A673 (cell line): ENCODE results near the gene PARD3. TPM values are rescaled to one million over a fixed set of nuclear protein-coding genes. Genes with fewer than 3 reads are reported as not detected.

Experiments
- BruUV-seq: library from RNA; stranded (reverse); fragments of 400-500 nt; replicated peaks from 2 replicates; lab custom pipeline; 2021; lab: Mats Ljungman, UMichigan
- CTCF ChIA-PET: fragments of 300-600 bp; sonication (Branson Sonifier 250); formaldehyde crosslinking; loops from one replicate; lab custom pipeline; 2022; ENCODE audit warnings: antibody characterized with exemption; lab: Charles Lee
- POLR2A ChIA-PET: fragments of 300-600 bp; sonication (Branson Sonifier 250); formaldehyde crosslinking; loops from one replicate; lab custom pipeline; 2022; ENCODE audit warnings: antibody characterized with exemption; ENCODE audit not compliant: low non-redundant PET; lab: Charles Lee
- DNase-seq: peaks from one replicate; pipeline ENCODE4 v3.0.0-alpha.2; 2015; ENCODE audit warnings: low spot score
- H3K27ac ChIP-seq: fragments of 200-600 bp; sonication (generic); 2 replicates; pipeline ENCODE4 v1.5.1; 2016; ENCODE audit warnings: mixed run types, low read depth, mild to moderate bottlenecking, mixed read lengths, antibody characterized with exemption, low read length; ENCODE audit not compliant: poor library complexity, severe bottlenecking
- H3K27me3 ChIP-seq: fragments of 200-600 bp; sonication (generic); replicated peaks from 2 replicates; pipeline ENCODE4 v1.6.1; 2017; ENCODE audit warnings: mixed run types, low read depth, mild to moderate bottlenecking, mixed read lengths, antibody characterized with exemption, low read length; ENCODE audit not compliant: insufficient read depth, poor library complexity
- H3K36me3 ChIP-seq: fragments of 200-600 bp; sonication (generic); 2 replicates; pipeline ENCODE4 v1.6.1; 2016; ENCODE audit warnings: mixed run types, mild to moderate bottlenecking, mixed read lengths, antibody characterized with exemption, low read length; ENCODE audit not compliant: insufficient read depth, poor library complexity, severe bottlenecking
- H3K4me1 ChIP-seq: fragments of 200-600 bp; sonication (generic); 2 replicates; pipeline ENCODE4 v1.6.1; 2017; ENCODE audit warnings: mixed run types, mild to moderate bottlenecking, mixed read lengths, antibody characterized with exemption, low read length; ENCODE audit not compliant: insufficient read depth, poor library complexity, severe bottlenecking
- H3K4me3 ChIP-seq: fragments of 200-600 bp; sonication (generic); 2 replicates; pipeline ENCODE4 v1.5.1; 2016; ENCODE audit warnings: low read depth, mixed run types, mild to moderate bottlenecking, mixed read lengths, low read length; ENCODE audit not compliant: poor library complexity, severe bottlenecking
- H3K9me3 ChIP-seq: fragments of 200-600 bp; sonication (generic); 2 replicates; pipeline ENCODE4 v1.6.1; 2016; ENCODE audit warnings: mixed run types, low read depth, mild to moderate bottlenecking, mixed read lengths, antibody characterized with exemption, low read length; ENCODE audit not compliant: poor library complexity, severe bottlenecking
- EZH2 ChIP-seq: fragments of 200-600 bp; sonication (generic); IDR thresholded peaks from 2 replicates; pipeline ENCODE4 v1.6.1; 2017; ENCODE audit warnings: borderline replicate concordance, low read depth, mild to moderate bottlenecking, mixed read lengths, antibody characterized with exemption, low read length; ENCODE audit not compliant: poor library complexity, severe bottlenecking
- intact Hi-C: fragments of 100-400 bp; cut with micrococcal nuclease; formaldehyde crosslinking; loops from one replicate; pipeline ENCODE4 v1.10.0; 2022; ENCODE audit not compliant: unreplicated experiment
- total RNA-seq: library from RNA; stranded (reverse); gene quantifications from 2 replicates; pipeline ENCODE4 v1.2.3, GENCODE V29; 2021
- TF ChIP-seq, protein P1 (sequence below): fragments of 300-800, 200-600 bp; sonication (generic); conservative IDR thresholded peaks from 2 replicates; pipeline ENCODE4 v1.5.1; 2017; ENCODE audit warnings: low read depth, mild to moderate bottlenecking, antibody characterized with exemption, low read length, moderate library complexity, mixed read lengths

Gene PARD3
- total RNA-seq, 1 experiment from 2014 or later = 28.0 TPM

DNA sequence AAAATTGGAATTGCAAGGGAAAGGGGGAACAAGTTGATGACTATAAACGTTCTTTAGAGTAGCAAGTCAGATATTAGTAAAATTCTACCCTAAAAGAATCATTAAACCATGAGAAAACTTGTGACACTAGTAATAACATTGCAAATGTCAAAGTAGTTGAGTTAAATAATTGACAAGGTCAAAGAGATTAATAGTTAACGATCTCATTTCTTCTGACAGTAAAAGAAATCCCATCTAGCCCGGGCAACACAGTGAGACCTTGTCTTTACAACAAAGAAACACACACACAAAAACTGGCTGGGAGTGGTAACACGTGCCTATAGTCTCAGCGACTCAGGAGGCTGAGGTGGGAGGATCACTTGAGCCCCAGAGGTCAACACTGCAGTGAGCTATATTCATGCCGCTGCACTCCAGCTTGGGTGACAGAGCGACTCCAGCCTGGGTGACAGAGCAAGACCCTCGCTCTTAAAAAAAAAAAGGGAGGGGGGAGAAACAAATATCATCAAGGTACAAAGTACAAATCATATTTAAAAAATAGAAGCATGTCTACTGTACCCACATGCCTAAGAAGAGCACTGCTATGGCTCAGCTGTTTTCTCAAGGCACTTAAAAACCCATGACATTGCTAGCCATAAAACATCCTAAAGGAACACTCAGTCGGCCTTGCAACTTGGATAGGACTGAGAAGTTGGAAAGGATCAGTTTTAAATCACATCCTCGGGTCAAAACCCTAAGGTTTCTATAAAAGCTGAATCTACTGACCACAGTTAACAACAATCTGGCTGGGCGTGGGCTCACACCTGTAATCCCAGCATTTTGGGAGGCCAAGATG is 401.1 kb downstream of the PARD3 start:
- TF ChIP-seq, protein P1, sequence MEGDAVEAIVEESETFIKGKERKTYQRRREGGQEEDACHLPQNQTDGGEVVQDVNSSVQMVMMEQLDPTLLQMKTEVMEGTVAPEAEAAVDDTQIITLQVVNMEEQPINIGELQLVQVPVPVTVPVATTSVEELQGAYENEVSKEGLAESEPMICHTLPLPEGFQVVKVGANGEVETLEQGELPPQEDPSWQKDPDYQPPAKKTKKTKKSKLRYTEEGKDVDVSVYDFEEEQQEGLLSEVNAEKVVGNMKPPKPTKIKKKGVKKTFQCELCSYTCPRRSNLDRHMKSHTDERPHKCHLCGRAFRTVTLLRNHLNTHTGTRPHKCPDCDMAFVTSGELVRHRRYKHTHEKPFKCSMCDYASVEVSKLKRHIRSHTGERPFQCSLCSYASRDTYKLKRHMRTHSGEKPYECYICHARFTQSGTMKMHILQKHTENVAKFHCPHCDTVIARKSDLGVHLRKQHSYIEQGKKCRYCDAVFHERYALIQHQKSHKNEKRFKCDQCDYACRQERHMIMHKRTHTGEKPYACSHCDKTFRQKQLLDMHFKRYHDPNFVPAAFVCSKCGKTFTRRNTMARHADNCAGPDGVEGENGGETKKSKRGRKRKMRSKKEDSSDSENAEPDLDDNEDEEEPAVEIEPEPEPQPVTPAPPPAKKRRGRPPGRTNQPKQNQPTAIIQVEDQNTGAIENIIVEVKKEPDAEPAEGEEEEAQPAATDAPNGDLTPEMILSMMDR = no peak
- TF ChIP-seq EZH2 = no peak
- no peaks in the 10 kb centered on the region for H3K9me3 ChIP-seq
- no peaks in the 10 kb centered on the region for H3K36me3 ChIP-seq
- ChIA-PET POLR2A (no interaction called here), CTCF (interaction anchor here (0.5 kb wide), 1 partner anchor 23 kb away, joined by 5 read pairs; no protein-coding TSS in a partner anchor)
- no peak for DNase-seq
- H3K27me3 ChIP-seq = no peaks in the 10 kb centered on the region
- H3K27ac ChIP-seq = no peak overlapping the region
- no TSS peak for BruUV-seq
- no peak overlapping the region for H3K4me3 ChIP-seq
- intact Hi-C loops = loop anchor here (10.0 kb wide), 1 partner anchor 221 kb away; no protein-coding TSS in a partner anchor
- no peaks in the 10 kb centered on the region for H3K4me1 ChIP-seq

DNA sequence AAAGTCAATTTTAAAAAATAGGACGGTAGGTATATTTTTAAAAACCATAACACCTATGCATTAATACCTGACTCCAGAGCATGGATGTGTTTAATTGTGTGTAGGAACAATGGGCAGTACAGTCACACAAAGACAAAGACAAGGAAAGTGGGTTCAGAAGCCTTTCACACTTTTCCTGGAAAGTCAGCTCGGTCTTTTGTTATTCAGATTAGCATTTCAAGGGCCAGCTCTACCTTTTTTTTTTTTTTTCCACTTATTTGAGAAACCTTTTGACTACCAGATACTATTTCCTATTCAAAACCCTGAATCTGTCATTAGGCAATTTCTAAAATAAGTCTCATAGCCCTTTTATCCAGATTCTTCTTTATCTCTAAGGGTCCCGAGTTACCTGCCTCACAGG is 401.9 kb downstream of the PARD3 start:
- Histone ChIP-seq H3K4me3 (no peak overlapping the region), H3K36me3 (no peaks in the 10 kb centered on the region), H3K9me3 (no peaks in the 10 kb centered on the region), H3K27me3 (no peaks in the 10 kb centered on the region), H3K4me1 (no peaks in the 10 kb centered on the region), H3K27ac (no peak overlapping the region)
- ChIA-PET POLR2A (no interaction called here), CTCF (no interaction called here)
- intact Hi-C loops = loop anchor here (10.0 kb wide), 1 partner anchor 222 kb away; no protein-coding TSS in a partner anchor
- TF ChIP-seq, protein P1 = no peak
- no peak for TF ChIP-seq EZH2
- no peak for DNase-seq
- no TSS peak for BruUV-seq

DNA sequence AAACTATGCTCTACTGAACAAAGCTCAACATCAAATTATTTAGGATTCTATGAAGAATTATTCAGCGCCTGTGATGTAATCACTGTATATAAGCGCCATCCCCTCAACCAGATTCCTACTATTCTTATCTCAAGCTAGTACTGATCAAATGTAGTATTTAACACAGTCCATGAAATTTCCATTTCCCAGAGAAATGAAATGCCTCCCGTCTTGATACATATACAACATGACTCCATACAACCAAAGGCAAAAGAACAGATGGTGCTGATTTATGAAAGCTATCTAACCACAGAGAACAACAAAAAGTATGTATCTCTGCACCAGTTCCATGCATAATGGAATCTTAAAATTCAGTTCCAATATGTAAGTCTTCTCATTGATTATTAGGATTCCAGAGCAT is 406.1 kb downstream of the PARD3 start:
- no peaks in the 10 kb centered on the region for H3K27me3 ChIP-seq
- no peak overlapping the region for H3K27ac ChIP-seq
- no TSS peak for BruUV-seq
- H3K4me3 ChIP-seq = no peak overlapping the region
- no peak for DNase-seq
- TF ChIP-seq, protein P1 = no peak
- TF ChIP-seq EZH2 = no peak
- intact Hi-C loops = no loop called here
- ChIA-PET CTCF (no interaction called here), POLR2A (no interaction called here)
- no peaks in the 10 kb centered on the region for H3K9me3 ChIP-seq
- H3K36me3 ChIP-seq = no peaks in the 10 kb centered on the region
- H3K4me1 ChIP-seq = peaks cover 18% of the 10 kb centered on the region
